Measurements from ENCODE around the gene TRPM7. TPM values are rescaled to one million over a fixed set of nuclear protein-coding genes. Genes with fewer than 3 reads are reported as not detected.
"Not testable (repeated sequence)": the region's sequence is repeated elsewhere in the genome, so short reads cannot be mapped to it uniquely, and the experiment has no call there.

Gene TRPM7
- total RNA-seq, 1 experiment from 2014 or later = 35.1 TPM

- H4K91ac ChIP-seq (ENCODE audit: insufficient read length, low read depth, low read length) = no peak overlapping the region
- no peak for DNase-seq
- Mint-ChIP-seq H3K27me3 (ENCODE audit: low read depth) (no peaks in the 10 kb centered on the region), H3K4me3 (no peak overlapping the region), H3K36me3 (ENCODE audit: insufficient read depth in 1 of 3, low read depth in 3 of 3) (peaks cover 9 to 61% (median 29%) of the 10 kb centered on the region in 3 experiments; a peak in 6 of 7 replicates), H3K27ac (no peak overlapping the region; a peak in 1 of 7 replicates), H3K9me3 (no peaks in the 10 kb centered on the region), H3K4me1 (no peaks in the 10 kb centered on the region)
- no peak overlapping the region for H3K4ac ChIP-seq (ENCODE audit: low read depth, low read length)
- no CpG with 5 or more reads among the region's 1 CpG for WGBS (ENCODE audit: extremely low coverage, insufficient read length, low lambda C conversion rate)
- no peak overlapping the region for H2AK5ac ChIP-seq (ENCODE audit: insufficient read length, low read length)
- no peak overlapping the region for H3K9ac ChIP-seq (ENCODE audit: extremely low read depth, insufficient read length, low read length)
- no peak for TF ChIP-seq CTCF (conservative IDR thresholded peaks at IDR 0.05)
- H3K27ac ChIP-seq (ENCODE audit: insufficient read length, low read depth, low read length) = no peak overlapping the region
- no peak overlapping the region for H2BK20ac ChIP-seq (ENCODE audit: low read depth, low read length, poor library complexity, severe bottlenecking)
- H3K79me2 ChIP-seq (ENCODE audit: insufficient read depth, low read length) = no peaks in the 10 kb centered on the region; the same call in 1 of the 2 replicates
- no peak overlapping the region for H2AFZ ChIP-seq (ENCODE audit: low read length)
- H3K4me2 ChIP-seq (ENCODE audit: insufficient read depth, insufficient read length, low read length) = no peak overlapping the region
- no peak overlapping the region for H3K23ac ChIP-seq (ENCODE audit: insufficient read length, low read depth, low read length)
- H3K18ac ChIP-seq (ENCODE audit: insufficient read length, low read depth, low read length) = no peak overlapping the region
- H3T11ph ChIP-seq (ENCODE audit: low read length) = no peak overlapping the region
- no peaks in the 10 kb centered on the region for H3K9me3 ChIP-seq (ENCODE audit: control insufficient read depth, low read depth, low read length)
- H3K56ac ChIP-seq (ENCODE audit: insufficient read length, low read depth, low read length) = no peak overlapping the region
- no peak overlapping the region for H2BK12ac ChIP-seq (ENCODE audit: insufficient read length, low read depth, low read length)
- no peak overlapping the region for H2BK15ac ChIP-seq (ENCODE audit: low read depth, low read length)
- no peaks in the 10 kb centered on the region for H3K27me3 ChIP-seq (ENCODE audit: insufficient read depth, low read length)
- no peak overlapping the region for H2BK5ac ChIP-seq (ENCODE audit: insufficient read length, low read length)
- H3K79me1 ChIP-seq (ENCODE audit: insufficient read depth, low read depth, low read length, poor library complexity, severe bottlenecking) = no peaks in the 10 kb centered on the region
- no peak overlapping the region for H2BK120ac ChIP-seq (ENCODE audit: low read depth, low read length, poor library complexity, severe bottlenecking)
- no peaks in the 10 kb centered on the region for H3K4me1 ChIP-seq (ENCODE audit: insufficient read depth, low read length)
- H3K23me2 ChIP-seq (ENCODE audit: insufficient read length, low read depth, low read length, poor library complexity, severe bottlenecking) = no peaks in the 10 kb centered on the region
- H4K20me1 ChIP-seq (ENCODE audit: control insufficient read depth, insufficient read depth, insufficient read length) = no peaks in the 10 kb centered on the region
- H4K5ac ChIP-seq (ENCODE audit: insufficient read length, low read depth, low read length) = no peak overlapping the region
- H4K8ac ChIP-seq (replicated peaks; ENCODE audit: insufficient read length, low read depth, low read length) = no peak overlapping the region
- H3K14ac ChIP-seq (ENCODE audit: insufficient read depth, low read length) = no peak overlapping the region
Observed at GRCh38 chr15:50576166-50576565, 110.4 kb downstream of the TRPM7 start.

- H2BK20ac ChIP-seq (ENCODE audit: low read depth, low read length, poor library complexity, severe bottlenecking); H3K56ac ChIP-seq (ENCODE audit: insufficient read length, low read depth, low read length); H2BK12ac ChIP-seq (ENCODE audit: insufficient read length, low read depth, low read length); H3K4me1 Mint-ChIP-seq; H3K27ac ChIP-seq (ENCODE audit: insufficient read length, low read depth, low read length); H2BK5ac ChIP-seq (ENCODE audit: insufficient read length, low read length); H3T11ph ChIP-seq (ENCODE audit: low read length); H3K79me2 ChIP-seq (ENCODE audit: insufficient read depth, low read length); H3K4me1 ChIP-seq (ENCODE audit: insufficient read depth, low read length); H4K8ac ChIP-seq (replicated peaks; ENCODE audit: insufficient read length, low read depth, low read length); H3K18ac ChIP-seq (ENCODE audit: insufficient read length, low read depth, low read length); H3K27me3 Mint-ChIP-seq (ENCODE audit: low read depth); H3K4me3 Mint-ChIP-seq; H3K23me2 ChIP-seq (ENCODE audit: insufficient read length, low read depth, low read length, poor library complexity, severe bottlenecking); H3K9ac ChIP-seq (ENCODE audit: extremely low read depth, insufficient read length, low read length); H3K23ac ChIP-seq (ENCODE audit: insufficient read length, low read depth, low read length); H4K5ac ChIP-seq (ENCODE audit: insufficient read length, low read depth, low read length); H4K91ac ChIP-seq (ENCODE audit: insufficient read length, low read depth, low read length); H3K9me3 ChIP-seq (ENCODE audit: control insufficient read depth, low read depth, low read length); H3K79me1 ChIP-seq (ENCODE audit: insufficient read depth, low read depth, low read length, poor library complexity, severe bottlenecking); H2AFZ ChIP-seq (ENCODE audit: low read length); H2AK5ac ChIP-seq (ENCODE audit: insufficient read length, low read length); H3K9me3 Mint-ChIP-seq; H3K4me2 ChIP-seq (ENCODE audit: insufficient read depth, insufficient read length, low read length); H2BK120ac ChIP-seq (ENCODE audit: low read depth, low read length, poor library complexity, severe bottlenecking); H2BK15ac ChIP-seq (ENCODE audit: low read depth, low read length); H3K14ac ChIP-seq (ENCODE audit: insufficient read depth, low read length); H3K27me3 ChIP-seq (ENCODE audit: insufficient read depth, low read length); H3K27ac Mint-ChIP-seq; H3K4ac ChIP-seq (ENCODE audit: low read depth, low read length); H4K20me1 ChIP-seq (ENCODE audit: control insufficient read depth, insufficient read depth, insufficient read length); DNase-seq: not testable (repeated sequence)
- H3K36me3 Mint-ChIP-seq (ENCODE audit: insufficient read depth in 1 of 3, low read depth in 3 of 3) = peaks cover 11 to 61% (median 41%) of the 10 kb centered on the region in 3 experiments; a peak in 6 of 7 replicates
- no CpG with 5 or more reads among the region's 5 CpGs for WGBS (ENCODE audit: extremely low coverage, insufficient read length, low lambda C conversion rate)
Observed at GRCh38 chr15:50573842-50574241, 112.8 kb downstream of the TRPM7 start.
